GM19023 (cell line): ENCODE results near the gene ZNF260.
"Not testable (repeated sequence)": the region's sequence is repeated elsewhere in the genome, so short reads cannot be mapped to it uniquely, and the experiment has no call there.

Experiments used
- ATAC-seq: cut with Tn5 transposase; IDR thresholded peaks from one replicate; pipeline ENCODE4 v1.9.1; 2021; ENCODE audit warnings: mild to moderate bottlenecking, moderate library complexity; ENCODE audit not compliant: unreplicated experiment

ZNF260 gene

GRCh38 chr19:36528194-36528920 lies at the start of gene ZNF260:
Gene ZNF260, minus strand, starts transcription at chr19:36528271. Its CDS starts 13,033 bp downstream, at chr19:36515238.
- peak; percentile 89 for ATAC-seq

GRCh38 chr19:36577271-36577996 lies 49.4 kb upstream of the ZNF260 start:
- no peak for ATAC-seq

- no peak for ATAC-seq
Measured at GRCh38 chr19:36574741-36575140, 46.7 kb upstream of the ZNF260 start.

GRCh38 chr19:36573895-36574720 lies 46.0 kb upstream of the ZNF260 start:
- no peak for ATAC-seq

GRCh38 chr19:36573020-36573894 lies 45.2 kb upstream of the ZNF260 start, which contains the start of gene ZNF529:
Gene ZNF529, minus strand, starts transcription at chr19:36573292. Its CDS starts 946 bp downstream, at chr19:36572346.
- peak; percentile 90 for ATAC-seq

- no peak for ATAC-seq
Measured at GRCh38 chr19:36572593-36573019, 44.5 kb upstream of the ZNF260 start.

- no peak for ATAC-seq
Measured at GRCh38 chr19:36564391-36564790, 36.3 kb upstream of the ZNF260 start.

- ATAC-seq, result no peak
Measured at GRCh38 chr19:36547001-36547732, 19.1 kb upstream of the ZNF260 start.

GRCh38 chr19:36528921-36529518 lies 949 bp upstream of the ZNF260 start:
- ATAC-seq, result peak; percentile 21

- no peak for ATAC-seq
Measured at GRCh38 chr19:36527873-36528193, 238 bp downstream of the ZNF260 start.

GRCh38 chr19:36527341-36527740 lies 730 bp downstream of the ZNF260 start:
- ATAC-seq, result no peak

- no peak for ATAC-seq
Measured at GRCh38 chr19:36526581-36526980, 1.5 kb downstream of the ZNF260 start.

- ATAC-seq, result no peak
Measured at GRCh38 chr19:36524617-36525016, 3.5 kb downstream of the ZNF260 start.

GRCh38 chr19:36514012-36514612 lies 14.0 kb downstream of the ZNF260 start:
- ATAC-seq, result no peak

GRCh38 chr19:36508325-36508724 lies 19.7 kb downstream of the ZNF260 start:
- ATAC-seq, result no peak

GRCh38 chr19:36501973-36502372 lies 26.1 kb downstream of the ZNF260 start:
- ATAC-seq, result no peak

GRCh38 chr19:36497001-36497400 lies 31.1 kb downstream of the ZNF260 start:
- ATAC-seq, result no peak

- ATAC-seq, result not testable (repeated sequence)
Measured at GRCh38 chr19:36492689-36493453, 35.2 kb downstream of the ZNF260 start.
